Stimulated activated CD4-positive, alpha-beta T cell treated with anti-CD3 and anti-CD28 coated beads, Interleukin-15, amount 100 ng/mL, for 48 hours (primary cell): ENCODE measurements around the gene EFCAB6.

Source experiments
- DNase-seq, 2 donors: peaks; one replicate each; pipeline ENCODE4 v3.0.0-alpha.2; 2020; ENCODE audit warnings: low read depth in 2 of 2

EFCAB6 gene

DNA sequence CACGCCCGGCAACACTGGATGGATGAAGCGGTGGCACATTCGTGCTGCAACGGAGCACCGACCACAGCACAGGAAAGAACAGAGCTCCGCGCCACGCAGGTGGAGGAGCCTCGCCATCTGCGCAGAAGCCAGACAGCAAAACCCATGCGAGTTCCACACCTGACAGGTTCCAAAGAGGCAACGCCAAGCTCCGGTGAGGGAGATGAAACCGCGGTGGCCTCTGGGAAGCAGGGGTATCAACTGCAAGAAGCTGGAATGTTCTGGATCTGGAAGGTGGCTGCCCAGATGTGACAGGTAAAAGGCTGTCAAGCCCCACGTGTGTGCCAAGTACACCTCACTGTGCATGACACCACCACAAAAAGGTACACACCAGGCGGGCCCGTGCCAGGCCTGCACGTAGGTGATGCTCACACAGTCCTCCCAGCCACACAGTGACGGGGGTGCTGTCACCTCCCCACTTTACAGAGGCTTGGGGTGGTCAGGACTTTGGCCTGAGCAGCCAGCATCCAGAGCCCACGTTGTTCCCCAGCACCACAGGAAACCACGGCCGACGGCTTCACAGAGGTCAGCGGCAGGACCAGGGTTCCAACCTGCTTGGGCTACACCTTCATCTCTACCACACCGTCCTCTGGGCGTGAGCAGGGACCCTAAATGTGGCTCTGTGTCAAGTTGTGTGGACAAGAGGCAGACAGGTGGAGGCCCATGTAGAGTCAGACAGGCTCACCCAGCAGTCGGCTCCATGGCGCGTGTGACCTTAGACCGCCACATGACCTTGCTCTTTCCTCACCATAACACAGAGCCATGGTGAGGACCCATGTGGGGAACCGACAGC is 19.7 kb upstream of the EFCAB6 start:
- no peak for DNase-seq

DNA sequence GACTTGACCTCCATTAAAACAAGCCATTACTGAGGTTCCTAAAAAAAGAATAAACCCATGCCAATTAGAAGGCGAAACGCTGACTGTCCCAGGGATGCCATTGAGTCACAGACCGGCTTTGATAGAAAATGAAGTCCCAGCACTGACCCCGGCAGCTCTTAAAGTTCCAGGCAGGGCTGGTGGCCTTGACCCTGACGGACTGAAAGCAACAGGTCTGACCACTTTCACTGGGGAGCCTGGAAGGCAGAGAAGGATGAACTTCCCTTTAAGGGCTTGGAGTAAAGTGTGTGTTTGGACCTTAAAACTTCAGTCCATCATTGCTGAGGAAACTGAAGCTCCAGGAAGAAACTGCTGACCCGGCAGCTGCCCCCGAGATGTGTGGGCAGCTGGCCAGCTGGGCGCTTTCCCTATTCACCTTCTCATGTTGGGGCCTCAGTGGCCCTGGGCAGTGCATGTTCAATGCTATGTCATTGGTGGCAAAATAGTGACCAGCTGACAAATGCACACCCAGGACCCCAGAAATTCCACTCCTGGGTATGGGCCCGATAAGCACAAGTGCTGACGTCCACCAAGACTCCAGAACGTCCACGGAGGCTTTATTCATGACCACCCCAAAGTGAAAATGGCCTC is 18.9 kb upstream of the EFCAB6 start:
- no peak for DNase-seq

DNA sequence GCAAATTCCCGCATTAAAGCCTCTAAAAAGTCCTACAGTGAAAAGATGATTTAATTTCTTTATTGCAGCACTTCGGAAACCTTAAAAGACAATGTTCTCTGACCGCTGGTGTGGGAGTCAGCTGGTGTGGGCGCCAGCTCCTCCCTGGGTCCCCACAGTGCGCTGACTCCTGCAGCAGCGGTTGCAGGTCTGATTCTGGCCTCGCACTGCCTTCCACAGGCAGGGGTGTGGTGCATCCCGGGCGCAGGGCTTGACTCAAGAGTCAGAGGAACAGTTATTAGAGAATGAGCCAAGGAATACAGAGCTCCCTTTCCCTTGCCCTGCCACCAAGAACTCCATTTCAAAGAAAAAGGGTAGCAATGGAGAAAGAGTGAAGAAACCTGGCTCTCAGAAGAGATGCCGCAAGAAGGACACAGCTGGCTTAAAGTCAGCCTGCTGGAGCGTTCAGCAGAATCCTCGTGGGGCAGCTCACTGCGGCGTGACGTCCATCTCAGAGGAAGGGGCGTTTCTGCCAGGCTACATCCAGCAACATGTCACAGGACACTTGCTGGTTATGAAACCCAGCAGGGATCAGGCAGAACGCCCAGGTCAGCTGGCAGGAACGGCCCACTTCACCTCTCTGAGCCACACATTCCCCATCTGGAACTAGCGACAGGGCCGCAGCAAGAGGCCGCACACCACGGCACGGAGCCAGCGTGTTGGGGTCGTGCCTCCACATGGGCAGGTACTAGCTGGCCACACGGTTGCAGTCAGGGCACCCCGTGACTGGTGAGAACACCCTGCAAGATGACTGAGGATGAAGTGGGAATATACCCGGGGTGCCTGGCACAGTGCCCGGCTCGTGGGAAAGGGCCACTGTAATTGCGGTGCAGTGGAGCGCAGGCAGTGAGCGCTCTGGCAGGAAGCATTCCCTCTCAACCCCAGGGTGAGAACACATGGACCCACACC is 18.1 kb upstream of the EFCAB6 start:
- DNase-seq: no peak

DNA sequence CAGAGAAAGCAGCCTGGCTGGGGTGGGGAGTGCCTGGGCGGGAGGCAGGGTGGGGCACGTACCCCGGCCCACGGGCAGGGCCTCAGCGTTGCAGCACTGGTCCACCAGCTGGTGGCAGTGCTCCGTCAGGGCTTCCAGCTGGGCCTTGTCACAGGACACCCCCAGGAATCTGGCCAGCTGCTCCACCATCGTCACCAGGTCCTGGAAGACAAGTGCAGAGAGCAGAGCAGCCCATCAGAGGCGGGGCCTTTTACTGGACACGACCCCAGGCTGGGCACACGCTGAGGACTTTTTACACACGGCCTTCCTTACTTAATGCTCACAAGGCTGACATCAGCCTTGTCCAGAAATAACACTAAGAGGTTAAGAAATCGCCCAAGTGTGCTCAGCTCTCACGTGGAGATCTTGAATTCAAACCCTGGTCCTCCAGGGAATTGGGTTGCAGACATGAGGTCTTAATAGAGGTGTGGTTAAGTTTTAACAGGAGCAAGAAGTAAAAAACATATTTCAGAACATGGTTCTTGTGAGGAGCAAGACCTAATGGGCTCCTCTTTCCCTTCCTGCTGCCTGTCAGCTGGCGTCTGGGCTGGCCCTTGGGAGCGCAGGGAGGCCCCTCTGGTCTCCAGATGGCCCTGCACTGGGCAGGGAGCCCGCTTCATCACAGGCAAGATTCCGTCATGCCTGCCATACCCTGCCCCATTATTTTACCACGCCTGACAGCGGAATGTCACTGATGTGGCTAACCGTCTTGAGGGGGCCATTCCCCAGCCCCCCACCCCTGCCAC is 17.1 kb upstream of the EFCAB6 start:
- no peak for DNase-seq

DNA sequence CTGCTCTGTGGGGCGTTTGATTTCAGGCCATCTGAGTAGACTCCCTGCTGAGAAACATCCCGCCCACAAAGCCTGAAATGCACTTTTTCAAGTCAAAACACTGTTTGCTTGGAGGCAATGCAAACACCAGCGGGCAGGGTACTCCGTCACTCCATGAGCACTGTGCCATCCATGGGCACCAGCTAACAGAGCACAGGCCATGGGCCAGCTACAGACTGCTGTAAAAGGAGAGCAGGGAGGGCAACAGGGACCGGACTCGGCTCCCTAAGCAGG is 16.6 kb upstream of the EFCAB6 start:
- DNase-seq: no peak

DNA sequence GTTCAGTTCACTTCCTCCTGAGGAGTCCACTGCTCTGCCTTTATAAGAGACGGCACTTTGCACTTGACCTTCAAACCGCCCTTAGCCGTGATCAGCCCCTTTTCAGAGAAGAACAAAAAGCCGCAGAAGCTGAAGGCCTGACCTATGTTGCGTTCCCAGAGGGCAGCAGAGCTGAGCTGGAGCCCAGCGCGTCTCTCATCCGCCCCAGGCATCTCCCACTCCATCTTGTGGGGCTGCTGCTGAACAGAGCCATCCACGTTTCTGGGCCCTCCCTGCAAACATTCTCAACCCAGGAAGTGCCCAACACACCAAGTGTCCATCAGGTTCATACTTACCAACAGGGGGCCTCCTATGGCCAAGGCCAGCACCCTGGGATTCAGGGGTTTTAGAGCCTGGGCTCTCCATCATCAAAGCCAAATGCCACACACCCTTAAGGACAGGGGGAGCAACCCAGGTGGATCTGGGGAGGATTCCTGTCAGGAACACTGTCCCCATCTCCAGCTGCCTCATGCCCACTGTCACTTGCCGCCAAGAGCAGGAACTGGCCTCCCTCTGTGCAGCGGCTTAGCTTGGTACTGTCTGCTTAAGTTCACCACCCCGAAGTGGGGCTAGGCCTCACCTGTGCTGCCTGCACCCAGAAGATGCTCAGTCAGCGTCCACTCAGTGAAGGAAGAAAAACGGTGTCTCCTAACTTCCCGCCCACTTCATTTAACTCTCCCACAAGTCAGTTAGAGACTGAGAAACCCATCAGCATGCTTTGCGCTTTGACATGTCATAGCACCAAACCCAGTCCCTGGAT is 16.0 kb upstream of the EFCAB6 start:
- DNase-seq: no peak

DNA sequence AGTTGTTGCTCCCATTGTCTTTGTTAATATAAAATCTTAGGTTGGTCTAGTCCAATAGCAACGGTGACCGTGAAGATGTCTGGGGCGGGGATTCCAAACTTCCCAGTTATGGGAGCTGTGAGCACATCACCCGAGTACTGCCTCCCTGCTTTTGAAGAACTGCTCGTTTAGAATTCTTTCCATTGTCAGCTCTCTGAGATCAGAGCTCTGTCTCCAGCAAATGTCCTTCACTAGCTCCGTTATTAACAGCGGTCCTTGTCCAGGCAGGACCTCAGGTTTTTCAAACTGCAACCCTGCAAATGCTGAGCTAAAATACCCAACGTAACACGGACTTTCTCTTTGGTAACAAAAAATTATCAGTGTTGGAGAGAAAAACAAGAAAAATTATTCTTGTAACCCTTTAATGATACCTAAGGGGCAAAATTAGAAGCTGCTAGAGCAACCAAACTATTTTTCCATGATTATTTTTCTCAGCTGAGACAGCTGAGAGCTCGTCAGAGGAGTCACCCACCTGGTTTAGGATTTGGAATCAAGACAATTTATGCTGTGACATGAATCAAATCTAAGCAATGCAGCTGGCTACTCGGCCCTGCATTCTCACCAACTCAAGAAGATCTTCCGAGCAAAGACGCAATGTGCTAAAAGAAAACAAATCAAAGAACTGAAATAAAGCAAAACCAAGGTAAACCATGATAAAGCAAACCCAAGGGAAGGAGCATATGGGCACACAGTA is 15.1 kb upstream of the EFCAB6 start:
- no peak for DNase-seq

DNA sequence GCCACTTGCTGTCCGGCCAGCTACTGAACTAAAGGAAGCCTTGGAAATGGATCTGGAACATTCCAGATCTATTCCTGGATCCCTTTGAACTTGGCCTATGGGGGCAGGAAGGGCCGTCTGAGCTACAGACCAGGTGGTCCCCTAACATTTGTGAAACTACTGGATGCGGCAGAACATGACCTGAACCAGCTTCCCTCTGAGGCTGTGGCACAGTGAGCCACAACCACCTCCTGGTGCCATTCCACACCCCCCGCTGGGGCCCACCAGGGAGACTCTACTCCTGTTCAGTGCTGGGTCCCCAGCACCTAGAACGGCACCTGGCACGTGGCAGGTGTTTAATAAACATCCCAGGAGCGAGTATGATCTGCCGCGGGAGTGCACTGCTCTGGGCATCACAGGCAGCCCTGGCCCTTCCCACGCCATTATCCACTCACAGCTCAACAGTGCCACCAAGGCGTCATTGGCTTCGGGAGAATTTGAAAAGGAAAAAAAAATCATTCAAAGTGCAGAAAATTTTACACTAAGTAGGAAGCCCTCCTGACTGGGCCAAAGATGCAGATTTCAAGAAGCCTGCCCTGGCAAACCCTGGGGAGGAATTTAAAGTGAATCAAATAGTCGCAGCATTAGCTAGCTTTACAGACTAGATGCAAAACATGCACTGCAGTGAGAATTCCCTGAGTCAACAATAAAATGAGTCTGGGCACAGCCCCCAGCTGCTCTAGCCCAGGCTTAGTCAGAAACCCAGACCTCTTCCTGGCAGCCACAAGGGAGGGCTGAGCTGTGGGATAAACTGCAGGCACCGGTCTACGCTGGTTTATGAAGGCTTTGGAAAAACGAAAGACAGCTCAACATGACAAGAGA is 14.3 kb upstream of the EFCAB6 start:
- DNase-seq: no peak

DNA sequence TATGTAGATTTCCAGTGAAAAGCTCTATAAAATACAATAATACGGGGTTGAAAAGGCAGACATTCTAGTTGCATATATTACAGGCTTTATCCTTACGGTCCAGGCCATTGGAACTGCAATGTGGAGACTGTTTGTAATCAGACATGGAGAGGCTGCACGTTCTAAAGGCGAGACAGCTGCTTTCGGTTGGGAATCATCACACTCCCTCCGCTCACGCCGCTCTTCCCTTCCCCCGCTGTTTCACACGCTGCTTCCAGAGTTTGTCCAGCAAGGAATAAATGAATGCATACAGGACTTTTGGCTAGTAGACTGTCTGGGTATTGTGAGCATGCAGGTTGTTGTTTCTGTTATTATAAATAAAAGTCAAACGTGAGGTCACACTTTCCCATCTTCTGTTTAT is 13.5 kb upstream of the EFCAB6 start:
- DNase-seq: no peak

DNA sequence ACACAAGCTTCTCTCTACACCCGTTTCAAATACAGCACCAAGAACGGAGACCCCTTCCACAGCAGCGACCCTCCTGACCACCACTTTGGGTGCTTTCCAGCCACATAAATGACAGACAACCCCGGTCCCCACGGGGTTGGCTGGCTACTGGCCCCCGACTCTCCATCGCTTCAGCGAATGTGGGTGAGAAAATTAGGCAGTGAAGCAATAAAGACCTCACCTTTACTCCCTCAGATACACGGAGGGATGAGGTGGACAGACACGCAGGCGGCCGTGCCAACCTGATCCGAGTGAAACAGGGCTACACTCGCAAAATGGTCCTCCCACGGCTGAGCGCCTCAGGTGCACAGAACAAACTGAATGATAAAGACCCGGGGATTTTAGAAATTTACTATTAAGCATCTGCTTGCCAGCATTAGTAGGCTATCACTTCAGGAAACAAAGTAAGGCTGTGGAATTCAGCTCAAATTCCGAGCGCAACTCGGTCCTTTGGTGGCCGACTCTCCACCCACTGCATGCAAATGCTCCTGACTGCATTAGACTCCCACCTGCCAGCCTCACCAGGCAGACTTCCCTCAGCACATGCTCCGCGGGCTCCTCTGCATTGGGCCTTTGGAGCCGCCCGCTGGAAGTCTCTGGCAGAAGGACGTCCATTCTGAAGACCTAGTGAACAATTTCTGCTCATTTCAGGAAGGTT is 12.8 kb upstream of the EFCAB6 start:
- DNase-seq: no peak

DNA sequence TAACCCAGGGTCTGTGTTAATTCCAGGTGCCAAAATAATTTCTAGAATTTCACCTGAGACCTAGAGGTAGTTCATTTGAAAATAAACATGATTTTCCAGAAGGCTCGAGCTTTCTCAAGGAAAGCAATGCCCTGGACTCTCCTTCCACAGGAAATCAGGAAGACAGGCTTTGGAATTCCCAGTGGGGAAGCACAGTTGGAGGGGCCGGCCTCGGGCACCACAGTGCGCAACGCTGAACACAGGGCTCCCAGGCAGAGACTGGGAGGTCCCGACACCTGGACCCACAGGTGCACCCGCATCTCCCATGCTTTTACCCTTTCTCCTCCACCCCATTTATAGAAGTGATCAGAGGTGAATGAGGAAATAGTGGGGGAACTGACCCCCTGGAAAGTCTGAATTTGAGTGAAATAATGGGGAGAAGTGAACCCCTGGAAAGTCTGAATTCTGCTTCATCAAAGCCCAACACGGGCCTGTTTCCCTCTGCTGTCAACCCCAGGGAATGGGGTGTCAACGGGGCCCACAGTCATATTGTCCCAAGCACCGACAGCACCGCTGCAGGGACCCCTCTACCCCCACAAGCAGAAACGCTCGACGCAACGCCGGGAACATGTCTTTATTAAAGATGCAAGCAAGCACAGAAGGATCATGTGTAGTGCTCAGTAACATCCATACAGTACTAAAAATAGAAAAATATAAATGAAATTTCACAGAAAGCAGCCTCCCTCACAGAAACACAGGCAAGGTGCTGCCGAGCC is 12.0 kb upstream of the EFCAB6 start:
- no peak for DNase-seq

DNA sequence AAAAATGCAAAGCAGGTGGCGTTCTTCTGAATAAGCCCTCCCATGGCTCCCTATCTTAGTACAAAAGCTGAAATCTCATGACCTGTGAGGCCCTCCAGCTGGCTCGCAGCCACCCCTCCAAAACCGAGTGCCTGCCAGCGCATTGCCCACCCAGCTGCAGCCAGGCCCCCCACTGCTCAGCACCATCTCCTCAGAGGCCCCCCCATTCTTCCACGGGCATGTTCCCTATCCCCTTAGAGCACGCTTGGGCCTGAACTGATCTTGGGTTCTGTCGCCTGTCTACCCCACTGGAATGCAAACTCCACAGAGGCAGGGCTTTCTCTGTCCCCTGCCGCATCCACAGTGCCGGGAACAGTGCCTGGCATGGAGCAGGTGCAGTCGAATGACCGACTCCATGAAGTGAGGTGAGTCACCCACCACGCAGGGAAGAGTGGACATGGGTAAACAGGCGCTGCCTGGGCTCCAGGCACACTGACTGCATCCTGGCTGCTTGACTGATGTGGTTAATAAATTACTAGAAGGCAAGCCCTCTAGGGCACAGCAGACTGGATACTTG is 11.3 kb upstream of the EFCAB6 start:
- DNase-seq: no peak

DNA sequence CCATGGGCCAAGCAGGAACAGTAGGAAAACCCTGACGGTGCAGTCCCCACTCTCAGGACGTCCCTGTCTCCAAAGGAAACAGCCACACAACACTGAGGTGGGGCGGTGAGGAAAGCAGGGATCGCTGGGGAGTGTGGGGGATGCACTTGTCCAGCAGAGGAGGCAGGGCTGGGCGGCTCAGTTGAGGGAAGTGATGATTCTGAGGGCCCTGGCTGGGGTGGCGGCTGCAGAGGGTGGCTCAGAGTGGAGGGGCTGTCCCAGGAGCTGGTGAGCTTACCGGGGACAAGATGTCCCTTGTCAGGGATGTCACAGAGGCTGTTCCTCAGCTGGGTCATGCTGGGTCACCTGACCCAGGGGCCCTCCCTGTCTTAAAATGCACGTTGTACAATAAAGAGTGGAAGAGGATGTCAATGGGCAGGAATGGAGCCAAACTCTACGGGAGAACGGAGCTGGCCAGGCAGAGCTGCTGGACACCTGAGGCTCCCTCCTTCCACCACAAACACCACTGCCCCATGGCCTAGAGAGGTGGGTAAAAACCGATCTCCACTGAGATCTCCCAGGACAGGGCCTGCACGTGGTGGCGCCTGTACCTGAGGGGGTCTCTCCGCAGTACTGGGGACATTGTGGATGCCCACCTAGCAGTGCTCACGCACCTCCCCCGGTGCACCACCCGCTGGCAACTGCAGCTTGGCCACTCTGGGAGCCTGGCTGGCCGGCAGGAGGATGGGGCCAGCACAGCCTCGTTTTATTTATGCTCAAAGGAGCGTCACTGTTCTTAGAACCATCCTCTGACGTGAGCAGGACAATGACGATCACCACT is 9.7 kb upstream of the EFCAB6 start:
- DNase-seq: no peak

DNA sequence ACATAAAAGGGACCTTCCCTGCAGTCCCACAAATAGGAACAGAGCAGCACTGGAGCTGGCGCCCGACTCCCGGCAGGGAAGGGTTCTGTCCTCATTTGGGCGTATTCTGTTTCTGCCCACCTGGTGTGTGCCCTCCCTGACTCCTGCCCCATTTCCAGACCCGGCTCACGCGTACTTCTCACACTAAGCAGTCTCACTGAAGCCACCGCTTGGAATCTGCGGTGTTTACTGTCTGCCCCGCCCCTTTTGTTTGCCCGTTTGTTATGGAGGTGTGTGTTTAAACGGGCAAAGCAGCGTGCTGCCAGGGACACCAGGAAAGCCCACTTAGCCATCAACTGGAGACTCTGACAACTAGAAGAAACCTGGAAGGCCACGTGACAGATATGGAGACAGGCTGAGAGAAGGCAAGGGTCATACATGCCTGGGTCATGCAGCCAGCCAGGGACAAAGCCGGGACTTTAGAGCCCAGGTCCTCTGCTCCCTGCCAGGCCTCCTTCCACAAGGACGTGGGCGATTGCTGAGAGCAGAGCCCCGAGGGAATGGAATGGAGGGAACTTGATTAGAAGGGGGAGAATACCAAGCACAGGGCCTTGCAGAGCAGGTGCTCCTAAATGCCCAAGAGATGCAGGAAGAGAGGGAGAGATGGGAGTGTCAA is 8.7 kb upstream of the EFCAB6 start:
- no peak for DNase-seq

DNA sequence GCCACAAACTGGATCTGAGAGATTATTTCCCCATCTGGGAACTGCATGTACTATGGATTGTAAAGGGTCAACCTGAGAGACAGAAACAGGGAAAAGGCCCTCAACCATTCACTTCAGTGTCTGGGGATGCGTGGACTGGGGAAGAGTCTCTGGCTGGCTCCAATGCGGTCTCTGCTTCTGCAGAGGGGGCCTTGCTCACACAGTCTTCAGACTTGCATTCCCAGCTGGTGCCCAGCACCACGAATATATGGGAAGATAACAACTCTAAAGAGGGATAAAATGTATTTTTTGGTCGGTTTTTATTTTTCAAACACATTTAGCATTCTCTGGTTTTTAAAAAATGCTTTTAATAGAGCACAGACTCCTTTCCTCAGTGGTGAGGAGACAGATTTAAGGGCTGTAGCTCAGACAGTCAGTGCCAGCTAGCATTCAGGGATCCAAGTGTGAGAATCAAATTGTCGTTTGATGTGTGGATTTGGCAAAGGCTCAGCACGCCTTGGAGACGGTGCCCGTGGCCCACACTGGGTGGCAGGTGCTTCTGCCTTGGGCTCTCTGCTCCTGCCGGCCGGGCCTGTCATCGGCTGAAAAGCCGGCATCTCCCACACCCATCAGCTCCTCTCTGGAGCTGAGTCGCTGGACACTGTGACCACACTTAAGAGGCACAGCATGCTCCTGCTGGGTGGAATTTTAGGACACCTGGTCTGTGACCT is 8.0 kb upstream of the EFCAB6 start:
- DNase-seq: no peak
